ENCODE data around the gene PTPRT.

GRCh38 chr20:42945234-42945994 is 244.3 kb downstream of the PTPRT start:
- TF ChIP-seq CTCF (conservative IDR thresholded peaks at IDR 0.05 in 1 of 2, IDR thresholded peaks at IDR 0.05 in 1 of 2; ENCODE audit: low read depth in 1 of 2, low read length in 2 of 2) (no peak), EZH2 (IDR thresholded peaks at IDR 0.05; ENCODE audit: low read length, missing control alignments) (no peak)
